PC-3 (cell line): Measurements from ENCODE around the gene KRTAP12-1. TPM values are rescaled to one million over a fixed set of nuclear protein-coding genes. Genes with fewer than 3 reads are reported as not detected.

Experiments used
- ATAC-seq: fragments of 200-7000 bp; cut with Tn5 transposase; 2 replicates; pipeline ENCODE4 v1.9.1; 2020; ENCODE audit warnings: mild to moderate bottlenecking, moderate library complexity
- BruUV-seq: library from RNA; stranded (reverse); fragments of 400-500 nt; replicated peaks from 2 replicates; lab custom pipeline; 2021; lab: Mats Ljungman, UMichigan
- CTCF ChIA-PET: fragments of 300-600 bp; sonication (Branson Sonifier 250); formaldehyde crosslinking; loops from one replicate; lab custom pipeline; 2022; ENCODE audit warnings: antibody characterized with exemption; lab: Charles Lee
- POLR2A ChIA-PET: fragments of 300-600 bp; sonication (Branson Sonifier 250); formaldehyde crosslinking; loops from one replicate; lab custom pipeline; 2022; ENCODE audit warnings: antibody characterized with exemption; ENCODE audit not compliant: unreplicated experiment; lab: Charles Lee
- DNase-seq: peaks from one replicate; pipeline ENCODE4 v3.0.0-alpha.2; 2015
- H2AFZ ChIP-seq: fragments of 300-600 bp; sonication (generic); 2 replicates; pipeline ENCODE4 v1.6.0; 2016; ENCODE audit warnings: antibody characterized with exemption, low read length
- H3F3A ChIP-seq: fragments of 300-600 bp; sonication (generic); one replicate; pipeline ENCODE4 v1.6.0; 2017; ENCODE audit warnings: antibody characterized with exemption, low read length, control low read depth, mild to moderate bottlenecking; ENCODE audit not compliant: unreplicated experiment
- H3K27ac ChIP-seq: fragments of 300-600 bp; sonication (generic); 2 replicates; pipeline ENCODE4 v1.5.1; 2016; ENCODE audit warnings: mild to moderate bottlenecking, low read length
- H3K27me3 ChIP-seq: fragments of 300-600 bp; sonication (generic); 2 replicates; pipeline ENCODE4 v1.6.1; 2016; ENCODE audit warnings: low read length, mixed read lengths
- H3K36me3 ChIP-seq: fragments of 300-600 bp; sonication (generic); 2 replicates; pipeline ENCODE4 v1.6.1; 2016; ENCODE audit warnings: low read depth, mixed run types, low read length, mixed read lengths
- H3K4me1 ChIP-seq: fragments of 300-600 bp; sonication (generic); 2 replicates; pipeline ENCODE4 v1.5.1; 2016; ENCODE audit warnings: low read length; ENCODE audit not compliant: insufficient read depth
- H3K4me2 ChIP-seq: fragments of 300-600 bp; sonication (generic); 2 replicates; pipeline ENCODE4 v1.6.0; 2016; ENCODE audit warnings: low read length
- H3K4me3 ChIP-seq: fragments of 300-600 bp; sonication (generic); 2 replicates; pipeline ENCODE4 v1.5.1; 2016; ENCODE audit warnings: mild to moderate bottlenecking, low read length, mixed read lengths
- H3K79me2 ChIP-seq: fragments of 300-600 bp; sonication (generic); 2 replicates; pipeline ENCODE4 v1.6.1; 2017; ENCODE audit warnings: low read length, mixed read lengths
- H3K9ac ChIP-seq: fragments of 300-600 bp; sonication (generic); 2 replicates; pipeline ENCODE4 v1.6.0; 2016; ENCODE audit warnings: mild to moderate bottlenecking, low read length
- H3K9me2 ChIP-seq: fragments of 300-600 bp; sonication (generic); replicated peaks from 2 replicates; pipeline ENCODE4 v1.6.1; 2016; ENCODE audit warnings: mixed run types, low read length, mixed read lengths
- H3K9me3 ChIP-seq: fragments of 300-600 bp; sonication (generic); 2 replicates; pipeline ENCODE4 v1.6.1; 2016; ENCODE audit warnings: low read length, mixed read lengths
- H4K20me1 ChIP-seq: fragments of 300-600 bp; sonication (generic); 2 replicates; pipeline ENCODE4 v1.6.1; 2016; ENCODE audit warnings: low read length, mixed read lengths
- CTCF ChIP-seq: fragments of 300-600 bp; sonication (generic); conservative IDR thresholded peaks from 2 replicates; pipeline ENCODE4 v1.5.1; 2017; ENCODE audit warnings: antibody characterized with exemption, low read depth, mild to moderate bottlenecking, low read length
- EZH2 ChIP-seq: fragments of 300-600 bp; sonication (generic); IDR thresholded peaks from one replicate; pipeline ENCODE4 v1.6.1; 2017; ENCODE audit warnings: antibody characterized with exemption, mild to moderate bottlenecking, low read length; ENCODE audit not compliant: unreplicated experiment
- EZH2phosphoT487 ChIP-seq: fragments of 300-600 bp; sonication (generic); IDR thresholded peaks from 2 replicates; pipeline ENCODE4 v1.6.1; 2018; ENCODE audit warnings: mild to moderate bottlenecking, antibody characterized with exemption, low read length, borderline replicate concordance
- intact Hi-C: fragments of 100-400 bp; cut with micrococcal nuclease; formaldehyde crosslinking; loops from 2 replicates; pipeline ENCODE4 v1.9.0; 2023
- total RNA-seq: library from RNA; depleted of rRNA; stranded (reverse); fragments of >200 nt; gene quantifications from 2 replicates; pipeline ENCODE4 v1.2.3, GENCODE V29; 2014

The KRTAP12-1 gene
- total RNA-seq, 1 experiment from 2014 or later, result 0.62 TPM

- no peak overlapping the region for H2AFZ ChIP-seq
- H3K79me2 ChIP-seq, result no peaks in the 10 kb centered on the region
- H3K9ac ChIP-seq, result no peak overlapping the region
- POLR2A ChIA-PET, result no interaction called here
- no peaks in the 10 kb centered on the region for H3K9me3 ChIP-seq
- H3K4me2 ChIP-seq, result no peak overlapping the region
- ATAC-seq (no peak), DNase-seq (no peak)
- H3K36me3 ChIP-seq, result no peaks in the 10 kb centered on the region
- CTCF ChIA-PET, result no interaction called here
- no peaks in the 10 kb centered on the region for H3K9me2 ChIP-seq
- BruUV-seq, result no TSS peak
- no peaks in the 10 kb centered on the region for H3K27me3 ChIP-seq
- intact Hi-C loops, result no loop called here
- no peaks in the 10 kb centered on the region for H3F3A ChIP-seq
- no peaks in the 10 kb centered on the region for H4K20me1 ChIP-seq
- H3K4me3 ChIP-seq, result no peak overlapping the region
- no peak for TF ChIP-seq EZH2
- TF ChIP-seq CTCF, result no peak
- TF ChIP-seq EZH2phosphoT487, result no peak
- H3K4me1 ChIP-seq, result no peaks in the 10 kb centered on the region
- H3K27ac ChIP-seq, result no peak overlapping the region
Observed at GRCh38 chr21:44724196-44724595, 42.2 kb upstream of the KRTAP12-1 start.

GRCh38 chr21:44723177-44724131 lies 41.5 kb upstream of the KRTAP12-1 start:
- Histone ChIP-seq H3K9me3 (no peaks in the 10 kb centered on the region), H3K4me1 (no peaks in the 10 kb centered on the region), H4K20me1 (no peaks in the 10 kb centered on the region), H3K4me2 (no peak overlapping the region), H3K27ac (no peak overlapping the region), H2AFZ (no peak overlapping the region), H3K9me2 (no peaks in the 10 kb centered on the region), H3K9ac (no peak overlapping the region), H3F3A (no peaks in the 10 kb centered on the region), H3K36me3 (no peaks in the 10 kb centered on the region), H3K27me3 (no peaks in the 10 kb centered on the region), H3K79me2 (no peaks in the 10 kb centered on the region), H3K4me3 (no peak overlapping the region)
- TF ChIP-seq EZH2 (no peak), EZH2phosphoT487 (no peak)
- intact Hi-C loops, result no loop called here
- ChIA-PET POLR2A (interaction anchor here (0.5 kb wide), 1 partner anchor 10 kb away, joined by 4 read pairs; no protein-coding TSS in a partner anchor), CTCF (no interaction called here)
- ATAC-seq (no peak), DNase-seq (no peak)
- BruUV-seq, result no TSS peak

GRCh38 chr21:44722731-44723130 lies 40.8 kb upstream of the KRTAP12-1 start:
- CTCF ChIA-PET, result no interaction called here
- H3K4me1 ChIP-seq, result no peaks in the 10 kb centered on the region
- no peaks in the 10 kb centered on the region for H3K27me3 ChIP-seq
- H3K4me2 ChIP-seq, result no peak overlapping the region
- no peaks in the 10 kb centered on the region for H3K9me2 ChIP-seq
- no peaks in the 10 kb centered on the region for H3K79me2 ChIP-seq
- no peaks in the 10 kb centered on the region for H4K20me1 ChIP-seq
- TF ChIP-seq EZH2phosphoT487, result no peak
- no peak for TF ChIP-seq CTCF
- TF ChIP-seq EZH2, result no peak
- no peak overlapping the region for H3K27ac ChIP-seq
- H3K9me3 ChIP-seq, result no peaks in the 10 kb centered on the region
- POLR2A ChIA-PET, result no interaction called here
- DNase-seq (no peak), ATAC-seq (no peak)
- no peak overlapping the region for H2AFZ ChIP-seq
- no peaks in the 10 kb centered on the region for H3K36me3 ChIP-seq
- intact Hi-C loops, result no loop called here
- H3K9ac ChIP-seq, result no peak overlapping the region
- no peaks in the 10 kb centered on the region for H3F3A ChIP-seq
- H3K4me3 ChIP-seq, result no peak overlapping the region
- BruUV-seq, result no TSS peak
